ENCODE results near the gene TEDC2.

TEDC2 gene

DNA sequence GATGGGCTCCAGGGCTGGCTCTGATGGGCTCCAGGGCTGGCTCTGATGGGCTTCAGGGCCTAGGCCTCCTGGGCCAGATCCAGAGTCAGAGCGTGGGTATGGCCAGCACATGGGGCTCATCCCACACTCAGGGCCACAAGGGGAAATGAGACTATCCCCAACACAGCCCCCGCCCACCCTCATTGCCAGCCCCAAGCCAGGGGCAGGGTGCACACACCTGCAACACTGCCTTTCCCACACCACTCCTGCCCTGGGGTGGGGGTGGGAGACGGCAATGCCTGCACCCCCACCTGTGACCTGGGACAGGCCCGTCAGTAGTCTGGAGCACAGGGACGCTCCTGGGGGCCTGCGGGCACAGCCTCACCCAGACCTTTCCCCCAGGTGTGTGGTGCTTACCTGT is 39.5 kb downstream of the TEDC2 start:
- H3K27ac ChIP-seq: 0 out of 2 replicates have a peak overlapping the region, but pooled peaks have one; percentile 63
- TF ChIP-seq, protein P1, sequence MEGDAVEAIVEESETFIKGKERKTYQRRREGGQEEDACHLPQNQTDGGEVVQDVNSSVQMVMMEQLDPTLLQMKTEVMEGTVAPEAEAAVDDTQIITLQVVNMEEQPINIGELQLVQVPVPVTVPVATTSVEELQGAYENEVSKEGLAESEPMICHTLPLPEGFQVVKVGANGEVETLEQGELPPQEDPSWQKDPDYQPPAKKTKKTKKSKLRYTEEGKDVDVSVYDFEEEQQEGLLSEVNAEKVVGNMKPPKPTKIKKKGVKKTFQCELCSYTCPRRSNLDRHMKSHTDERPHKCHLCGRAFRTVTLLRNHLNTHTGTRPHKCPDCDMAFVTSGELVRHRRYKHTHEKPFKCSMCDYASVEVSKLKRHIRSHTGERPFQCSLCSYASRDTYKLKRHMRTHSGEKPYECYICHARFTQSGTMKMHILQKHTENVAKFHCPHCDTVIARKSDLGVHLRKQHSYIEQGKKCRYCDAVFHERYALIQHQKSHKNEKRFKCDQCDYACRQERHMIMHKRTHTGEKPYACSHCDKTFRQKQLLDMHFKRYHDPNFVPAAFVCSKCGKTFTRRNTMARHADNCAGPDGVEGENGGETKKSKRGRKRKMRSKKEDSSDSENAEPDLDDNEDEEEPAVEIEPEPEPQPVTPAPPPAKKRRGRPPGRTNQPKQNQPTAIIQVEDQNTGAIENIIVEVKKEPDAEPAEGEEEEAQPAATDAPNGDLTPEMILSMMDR (conservative IDR thresholded peaks at IDR 0.05; ENCODE audit: low read depth): no peak
- no peak for DNase-seq (ENCODE audit: low spot score)
- POLR2A ChIA-PET (ENCODE audit: low non-redundant PET): no interaction called here
- CTCF ChIA-PET: interaction anchor here (1.0 to 2.5 kb wide), 2 partner anchors 70 to 305 kb away, joined by 3 to 14 read pairs; partner anchors contain the start of gene CCNF

DNA sequence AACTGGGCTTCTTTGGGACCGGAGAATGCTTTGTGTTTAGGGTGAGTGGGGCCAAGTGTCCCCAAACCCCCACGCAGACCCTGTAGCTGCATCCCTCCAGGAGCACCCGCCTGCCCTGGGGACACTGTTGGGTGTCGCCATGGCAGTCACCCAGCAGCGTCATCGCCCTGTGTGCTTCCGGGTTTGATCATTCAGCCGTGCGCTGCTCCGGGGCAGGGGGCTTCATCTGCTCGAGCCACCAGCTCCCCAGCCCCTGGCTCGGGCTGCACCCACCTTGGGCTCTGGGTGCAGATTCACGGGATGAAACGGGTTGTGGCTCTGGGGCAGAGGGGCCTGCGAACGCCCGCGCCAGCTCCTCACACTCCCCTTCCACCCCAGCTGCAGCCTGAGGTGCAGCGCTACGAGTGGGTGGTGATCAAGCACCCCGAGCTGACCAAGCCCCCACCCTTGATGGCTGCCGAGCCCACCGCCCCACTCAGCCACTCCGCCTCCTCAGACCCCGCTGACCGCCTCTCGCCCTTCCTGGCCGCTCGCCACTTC is 40.1 kb downstream of the TEDC2 start:
- ChIA-PET CTCF (interaction anchor here (0.6 to 2.5 kb wide), 6 partner anchors 16 to 190 kb away, joined by 3 to 14 read pairs (median 7); partner anchors contain the start of genes CCNF and TBC1D24), POLR2A (ENCODE audit: low non-redundant PET) (no interaction called here)
- DNase-seq (ENCODE audit: low spot score): no peak
- no peak overlapping the region for H3K27ac ChIP-seq
- TF ChIP-seq, protein P1 (conservative IDR thresholded peaks at IDR 0.05; ENCODE audit: low read depth): no peak

DNA sequence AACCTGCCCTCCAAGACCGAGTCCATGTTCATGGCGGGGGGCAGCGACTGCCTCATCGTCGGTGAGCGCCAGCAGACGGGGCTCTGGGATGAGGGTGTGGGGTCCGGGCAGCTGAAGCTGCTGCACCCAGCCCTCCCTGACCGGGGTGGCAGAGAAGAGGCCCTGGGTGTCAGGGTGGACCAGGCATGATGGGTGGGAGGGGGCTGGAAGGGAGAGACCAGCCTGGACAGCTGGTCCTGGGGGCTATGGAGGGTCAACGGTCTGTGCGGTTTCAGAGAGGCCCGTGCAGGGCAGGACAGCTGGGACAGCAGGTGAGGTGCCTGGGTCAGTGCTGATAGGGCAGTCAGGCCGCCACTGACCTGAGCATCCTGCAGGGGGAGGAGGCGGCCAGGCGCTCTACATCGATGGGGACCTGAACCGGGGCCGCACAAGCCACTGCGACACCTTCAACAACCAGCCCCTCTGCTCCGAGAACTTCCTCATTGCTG is 40.6 kb downstream of the TEDC2 start:
- POLR2A ChIA-PET (ENCODE audit: low non-redundant PET): no interaction called here
- TF ChIP-seq, protein P1 (conservative IDR thresholded peaks at IDR 0.05; ENCODE audit: low read depth): no peak
- DNase-seq (ENCODE audit: low spot score): no peak
- CTCF ChIA-PET: interaction anchor here (0.6 to 2.5 kb wide), 17 partner anchors 12 to 306 kb away, joined by 3 to 14 read pairs (median 5); partner anchors contain the start of genes ATP6V0C, CCNF, NTN3 and TBC1D24
- 0 out of 2 replicates have a peak overlapping the region, but pooled peaks have one; percentile 10 for H3K27ac ChIP-seq

DNA sequence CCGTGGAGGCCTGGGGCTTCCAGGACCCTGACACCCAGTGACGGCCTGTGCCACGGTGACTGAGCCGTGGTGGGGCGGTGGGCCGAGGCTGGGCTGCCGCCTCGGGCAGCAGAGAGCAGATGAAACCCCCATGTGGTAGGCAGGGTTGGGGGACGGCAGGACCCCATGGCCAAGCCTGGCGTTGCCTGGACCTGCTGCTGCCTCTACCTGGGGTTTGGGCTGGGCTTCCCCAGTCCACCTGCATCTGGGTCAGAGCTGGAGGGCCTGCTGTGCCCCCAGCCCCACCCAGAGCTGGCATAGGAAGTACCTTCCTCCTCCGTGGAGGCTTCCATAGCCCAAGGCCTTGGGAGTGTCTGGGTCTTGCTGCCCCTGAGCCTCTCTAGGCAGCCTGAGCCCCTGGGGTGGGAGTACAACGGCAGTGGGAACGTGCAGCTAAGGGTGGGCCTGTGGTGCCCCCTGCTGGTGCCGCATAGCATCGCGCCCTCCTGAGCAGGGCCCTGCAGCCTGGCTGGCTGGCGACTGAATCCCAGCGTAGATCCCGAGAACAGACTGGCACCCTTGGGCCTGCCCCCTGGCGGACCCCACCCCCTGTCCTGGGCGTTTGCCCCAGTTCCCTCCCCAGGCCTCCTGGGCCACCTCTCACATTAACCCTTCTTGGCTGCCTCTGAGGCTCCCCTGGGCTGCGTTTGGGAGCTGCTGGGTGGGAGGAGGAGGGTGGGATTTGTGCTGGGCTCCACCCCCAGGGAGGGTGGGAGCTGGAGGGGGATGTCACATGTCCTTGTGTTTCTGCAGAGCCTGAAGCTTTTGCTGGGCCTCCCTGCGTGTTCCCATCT is 41.2 kb downstream of the TEDC2 start:
- ChIA-PET CTCF (interaction anchor here (0.6 to 2.5 kb wide), 25 partner anchors 11 to 1616 kb away, joined by 3 to 14 read pairs (median 4); partner anchors contain the start of genes ATP6V0C, CASKIN1, CCNF and NTN3), POLR2A (ENCODE audit: low non-redundant PET) (no interaction called here)
- TF ChIP-seq, protein P1 (conservative IDR thresholded peaks at IDR 0.05; ENCODE audit: low read depth): peak; percentile 91
- DNase-seq (ENCODE audit: low spot score): peak; percentile 55
- H3K27ac ChIP-seq: peak overlapping the region; percentile 10; the same call in 1 of the 2 replicates

DNA sequence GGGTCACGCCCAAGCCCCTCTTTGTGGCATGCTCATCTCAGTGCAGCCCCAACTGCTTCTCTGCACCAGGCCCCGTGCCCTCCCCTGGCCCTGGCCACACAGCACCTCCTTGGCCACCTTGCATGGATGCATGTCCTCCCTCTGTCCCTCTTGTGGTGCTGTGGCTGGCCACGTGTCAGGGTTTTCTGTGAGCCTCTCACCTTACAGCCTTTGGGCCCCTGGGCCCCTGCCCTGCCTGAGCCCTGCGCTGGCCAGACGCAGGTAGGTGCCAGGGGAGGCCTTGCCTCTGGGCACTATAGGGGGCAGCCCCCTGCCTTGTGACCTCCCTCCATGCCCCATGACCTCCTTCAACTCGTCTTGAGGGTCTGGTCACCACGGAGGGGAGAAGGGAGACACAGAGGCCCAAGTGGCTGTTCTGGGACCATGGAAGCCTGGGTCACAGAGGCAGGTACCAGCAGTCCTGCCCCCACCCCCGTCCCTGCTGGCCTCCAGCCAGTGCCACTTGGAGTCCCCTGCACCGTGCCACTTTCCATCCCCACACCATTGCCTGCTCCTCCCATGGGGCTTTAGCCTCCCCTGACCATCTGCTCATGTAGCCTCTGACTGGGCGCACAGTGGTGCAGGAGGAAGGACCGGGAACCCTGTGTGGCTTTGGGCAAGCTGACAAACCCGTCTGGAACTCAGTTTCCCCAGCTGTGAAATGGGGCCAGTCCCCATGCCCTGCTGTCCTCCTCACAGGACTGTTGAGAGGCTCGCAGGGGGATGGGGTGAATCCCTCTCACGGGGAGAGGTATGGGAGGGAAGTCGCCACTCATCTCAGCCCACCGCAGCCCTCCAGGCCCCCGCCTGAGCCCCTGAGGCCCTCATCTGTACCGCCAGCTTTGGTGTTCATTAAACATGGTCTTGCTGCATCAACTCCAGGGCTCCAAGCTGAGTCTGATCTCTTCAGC is 42.3 kb downstream of the TEDC2 start:
- DNase-seq (ENCODE audit: low spot score): no peak
- ChIA-PET CTCF (interaction anchor here (0.6 to 2.5 kb wide), 13 partner anchors 8 to 1617 kb away, joined by 3 to 14 read pairs (median 5); partner anchors contain the start of genes ATP6V0C, CASKIN1, CCNF and TBC1D24), POLR2A (ENCODE audit: low non-redundant PET) (no interaction called here)
- TF ChIP-seq, protein P1 (conservative IDR thresholded peaks at IDR 0.05; ENCODE audit: low read depth): no peak
- H3K27ac ChIP-seq: peak overlapping the region; percentile 49

Data from RWPE1 (cell line).